Endothelial cell of umbilical vein (primary cell): Measurements from ENCODE around the gene NLRP8. TPM values are rescaled to one million over a fixed set of nuclear protein-coding genes. Genes with fewer than 3 reads are reported as not detected.

Source experiments
- BruUV-seq: library from RNA; stranded (reverse); fragments of 400-500 nt; replicated peaks from 2 replicates; lab custom pipeline; 2021; lab: Mats Ljungman, UMichigan
- CTCF ChIA-PET: fragments of 300-600, 350-600 bp; sonication (Branson Sonifier 250); formaldehyde crosslinking; loops from one replicate; lab custom pipeline; 2021; ENCODE audit warnings: antibody characterized with exemption, inconsistent platforms; lab: Charles Lee
- POLR2A ChIA-PET: fragments of 300-600, 350-600 bp; sonication (Branson Sonifier 250); formaldehyde crosslinking; loops from one replicate; lab custom pipeline; 2021; ENCODE audit warnings: antibody characterized with exemption, inconsistent platforms; lab: Charles Lee
- DNase-seq: peaks from one replicate; pipeline ENCODE4 v3.0.0-alpha.2; 2011; ENCODE audit warnings: low read depth, low spot score
- FAIRE-seq: peaks from 2 replicates; lab custom pipeline; 2011; peaks lifted over from hg19 to GRCh38; lab: Jason Lieb, UNC
- H2AFZ ChIP-seq: 2 replicates; pipeline ENCODE4 v1.6.0; 2012; ENCODE audit warnings: low read depth, low read length, control low read depth, inconsistent platforms
- H3K27ac ChIP-seq: 2 replicates; pipeline ENCODE4 v1.5.1; 2011; ENCODE audit warnings: low read depth, mild to moderate bottlenecking, control low read depth, low read length, moderate library complexity; ENCODE audit not compliant: insufficient read depth
- H3K27me3 ChIP-seq, 2 experiments: 2 replicates each; pipeline versions ENCODE4 v1.6.0 to v1.6.1; 2011; ENCODE audit warnings: low read length in 2 of 2, mixed read lengths in 1 of 2; ENCODE audit not compliant: control insufficient read depth in 2 of 2, insufficient read depth in 2 of 2
- H3K36me3 ChIP-seq, 2 experiments: 2 replicates in 1 of 2; 3 replicates in 1 of 2; pipeline ENCODE4 v1.5.1; 2011; ENCODE audit warnings: low read length in 2 of 2, mild to moderate bottlenecking in 1 of 2, moderate library complexity in 1 of 2; ENCODE audit not compliant: control insufficient read depth in 2 of 2, insufficient read depth in 2 of 2; ENCODE audit errors: extremely low read depth in 1 of 2
- H3K4me1 ChIP-seq: 3 replicates; pipeline ENCODE4 v1.5.1; 2011; ENCODE audit warnings: mild to moderate bottlenecking, low read length; ENCODE audit not compliant: control insufficient read depth, insufficient read depth; ENCODE audit errors: extremely low read depth
- H3K4me2 ChIP-seq: 2 replicates; pipeline ENCODE4 v1.6.1; 2011; ENCODE audit warnings: low read length, control low read depth, mixed read lengths; ENCODE audit not compliant: insufficient read depth
- H3K4me3 ChIP-seq, 3 experiments: fragments of 200-600 bp in 1 of 3; sonication (generic), shearing (Covaris generic) in 1 of 3; replicated peaks in 1 of 3; 2 replicates each; pipeline ENCODE4 v1.5.1; 2011 to 2016; ENCODE audit warnings: control low read depth in 3 of 3, low read length in 3 of 3, mild to moderate bottlenecking in 2 of 3, inconsistent platforms in 1 of 3, low read depth in 1 of 3, moderate library complexity in 1 of 3; ENCODE audit not compliant: insufficient read depth in 1 of 3
- H3K79me2 ChIP-seq: 2 replicates; pipeline ENCODE4 v1.6.0; 2012; ENCODE audit warnings: low read length, inconsistent platforms; ENCODE audit not compliant: control insufficient read depth, insufficient read depth
- H3K9ac ChIP-seq: replicated peaks from 2 replicates; pipeline ENCODE3; 2011; ENCODE audit warnings: low read length, control low read depth; ENCODE audit not compliant: insufficient read depth; ENCODE audit errors: extremely low read depth
- H3K9me1 ChIP-seq: replicated peaks from 3 replicates; pipeline ENCODE4 v1.6.0; 2011; ENCODE audit warnings: mild to moderate bottlenecking, low read length; ENCODE audit not compliant: control insufficient read depth, insufficient read depth; ENCODE audit errors: extremely low read depth
- H3K9me3 ChIP-seq: replicated peaks from 2 replicates; pipeline ENCODE4 v1.5.1; 2012; ENCODE audit warnings: low read length, inconsistent platforms; ENCODE audit not compliant: control insufficient read depth, insufficient read depth
- H4K20me1 ChIP-seq: replicated peaks from 2 replicates; pipeline ENCODE3; 2011; ENCODE audit warnings: mild to moderate bottlenecking, low read length; ENCODE audit not compliant: control insufficient read depth, insufficient read depth; ENCODE audit errors: extremely low read depth
- CTCF ChIP-seq, 2 donors: IDR thresholded peaks; 1 replicate in 1 of 2; 2 replicates in 1 of 2; pipeline ENCODE4 v1.5.1; 2011; ENCODE audit warnings: low read length in 2 of 2, mild to moderate bottlenecking in 2 of 2, moderate library complexity in 2 of 2, control low read depth in 1 of 2, inconsistent platforms in 1 of 2, low read depth in 1 of 2; ENCODE audit not compliant: insufficient read depth in 1 of 2; ENCODE audit errors: extremely low read depth in 1 of 2
- EZH2 ChIP-seq: IDR thresholded peaks from 2 replicates; pipeline ENCODE4 v1.6.1; 2012; ENCODE audit warnings: borderline replicate concordance, low read depth, mild to moderate bottlenecking, moderate library complexity, low read length, inconsistent platforms; ENCODE audit not compliant: severe bottlenecking
- FOS ChIP-seq: IDR thresholded peaks from 2 replicates; pipeline ENCODE4 v1.6.1; 2011; ENCODE audit warnings: mild to moderate bottlenecking, low read length, moderate library complexity, borderline replicate concordance; ENCODE audit not compliant: insufficient read depth
- GATA2 ChIP-seq: IDR thresholded peaks from 2 replicates; pipeline ENCODE4 v1.7.0; 2011; ENCODE audit warnings: low read depth, mild to moderate bottlenecking, moderate library complexity, mixed read lengths, low read length; ENCODE audit not compliant: insufficient read length, insufficient read depth
- JUN ChIP-seq: IDR thresholded peaks from 2 replicates; pipeline ENCODE4 v1.6.1; 2011; ENCODE audit warnings: borderline replicate concordance, low read depth; ENCODE audit not compliant: insufficient read length, insufficient read depth
- MAX ChIP-seq: IDR thresholded peaks from 2 replicates; pipeline ENCODE4 v1.6.1; 2011; ENCODE audit not compliant: insufficient read depth, insufficient read length
- MYC ChIP-seq: IDR thresholded peaks from one replicate; pipeline ENCODE4 v1.6.1; 2011; ENCODE audit warnings: mild to moderate bottlenecking, low read depth, low read length
- POLR2A ChIP-seq: IDR thresholded peaks from 2 replicates; pipeline ENCODE4 v1.6.1; 2012; ENCODE audit warnings: low read depth, mild to moderate bottlenecking, control low read depth, low read length
- POLR2AphosphoS5 ChIP-seq: IDR thresholded peaks from 2 replicates; pipeline ENCODE4 v1.6.1; 2012; ENCODE audit warnings: low read depth, mild to moderate bottlenecking, control low read depth, low read length, moderate library complexity; ENCODE audit not compliant: insufficient read depth
- dilution Hi-C: fragments of 300-500 bp; cut with MboI; formaldehyde crosslinking; loops from one replicate; pipeline ENCODE4 v1.15.0; 2019; ENCODE audit warnings: low sequenced_read_pairs; ENCODE audit not compliant: extremely low pct_ligation_motif_present
- intact Hi-C: fragments of 100-400 bp; cut with micrococcal nuclease; formaldehyde crosslinking; loops from one replicate; pipeline ENCODE4 v1.10.0; 2022
- polyA plus RNA-seq, 4 experiments: library from polyadenylated mRNA; depleted of rRNA in 3 of 4; stranded (reverse) in 3 of 4; unstranded in 1 of 4; fragments of >200 nt; gene quantifications; 2 replicates each; pipeline versions ENCODE4 v1.2.1 to v1.2.3, GENCODE V29; 2011 to 2012; ENCODE audit warnings: missing spikeins in 1 of 4
- total RNA-seq: library from RNA; stranded (reverse); gene quantifications from 2 replicates; pipeline ENCODE4 v1.2.3, GENCODE V29; 2021

NLRP8 gene
- total and polyA plus RNA-seq, 2 donors (not counting 3 experiments of a cell fraction or from before 2014, with no cell fraction given) = not detected

GRCh38 chr19:55990831-55991230 is 43.2 kb downstream of the NLRP8 start:
- BruUV-seq = no TSS peak
- CTCF ChIA-PET = no interaction called here
- dilution Hi-C loops = no loop called here

More at GRCh38 chr19:55990831-55991230, 43.2 kb downstream of the NLRP8 start:
- intact Hi-C loops = no loop called here
- Histone ChIP-seq H3K9me3 (no peaks in the 10 kb centered on the region), H4K20me1 (no peaks in the 10 kb centered on the region), H2AFZ (no peak overlapping the region), H3K4me3 (no peak overlapping the region), H3K36me3 (no peaks in the 10 kb centered on the region), H3K4me1 (no peaks in the 10 kb centered on the region), H3K79me2 (no peaks in the 10 kb centered on the region), H3K27me3 (no peaks in the 10 kb centered on the region), H3K9me1 (no peaks in the 10 kb centered on the region), H3K27ac (no peak overlapping the region), H3K9ac (no peak overlapping the region), H3K4me2 (no peak overlapping the region)
- DNase-seq = no peak
- TF ChIP-seq POLR2AphosphoS5 (no peak), FOS (no peak), MAX (no peak), EZH2 (no peak), CTCF (IDR thresholded peaks at IDR 0.05; ENCODE audit: extremely low read depth in 1 of 2, insufficient read depth in 1 of 2, low read depth in 1 of 2, low read length in 2 of 2) (no peak), POLR2A (no peak), JUN (no peak), GATA2 (no peak), MYC (no peak)
- POLR2A ChIA-PET = no interaction called here
- FAIRE-seq = no peak
